Cardiac muscle cell (in vitro differentiated cells and primary cell): ENCODE measurements around the gene DNTTIP2. TPM values are rescaled to one million over a fixed set of nuclear protein-coding genes. Genes with fewer than 3 reads are reported as not detected.
"Not testable (repeated sequence)": the region's sequence is repeated elsewhere in the genome, so short reads cannot be mapped to it uniquely, and the experiment has no call there.

Experiments
- DNase-seq, 2 donors: peaks; one replicate each; pipeline versions ENCODE4 v3.0.0 to v3.0.0-alpha.2; 2010 to 2017; ENCODE audit warnings: low read depth in 1 of 2, low spot score in 1 of 2
- H3K27ac ChIP-seq: fragments of 200-600 bp; sonication (generic); 2 replicates; pipeline ENCODE4 v1.5.1; 2016
- H3K27me3 ChIP-seq: fragments of 200-600 bp; sonication (generic); 2 replicates; pipeline ENCODE4 v1.6.0; 2016; ENCODE audit warnings: control low read depth
- H3K36me3 ChIP-seq: fragments of 200-600 bp; sonication (generic); 2 replicates; pipeline ENCODE4 v1.5.1; 2016; ENCODE audit warnings: control low read depth
- H3K4me1 ChIP-seq: fragments of 200-600 bp; sonication (generic); 2 replicates; pipeline ENCODE4 v1.8.1; 2017; ENCODE audit warnings: low read depth, mild to moderate bottlenecking, mixed run types
- H3K4me3 ChIP-seq: fragments of 200-600 bp; sonication (generic); 2 replicates; pipeline ENCODE4 v1.5.1; 2016; ENCODE audit warnings: mild to moderate bottlenecking
- H3K9me3 ChIP-seq: fragments of 200-600 bp; sonication (generic); 2 replicates; pipeline ENCODE4 v1.5.1; 2017; ENCODE audit warnings: low read depth, mild to moderate bottlenecking, control low read depth
- polyA plus RNA-seq: library from polyadenylated mRNA; unstranded; fragments of >200 nt; fragmentation: Nextera tagmentation; extraction: Ambion mirVana; gene quantifications from 2 replicates; pipeline ENCODE4 v1.2.1, GENCODE V29; 2016
- total RNA-seq: library from RNA; depleted of rRNA; stranded (reverse); fragments of >200 nt; gene quantifications from 2 replicates; pipeline ENCODE4 v1.2.3, GENCODE V29; 2016
- TF ChIP-seq, protein P1 (sequence below): IDR thresholded peaks from 2 replicates; pipeline ENCODE4 v1.5.1; 2012; ENCODE audit warnings: low read depth, mild to moderate bottlenecking, low read length

Gene DNTTIP2
- total and polyA plus RNA-seq, 2 experiments from 2014 or later = 13.9 to 38.5 TPM

DNA sequence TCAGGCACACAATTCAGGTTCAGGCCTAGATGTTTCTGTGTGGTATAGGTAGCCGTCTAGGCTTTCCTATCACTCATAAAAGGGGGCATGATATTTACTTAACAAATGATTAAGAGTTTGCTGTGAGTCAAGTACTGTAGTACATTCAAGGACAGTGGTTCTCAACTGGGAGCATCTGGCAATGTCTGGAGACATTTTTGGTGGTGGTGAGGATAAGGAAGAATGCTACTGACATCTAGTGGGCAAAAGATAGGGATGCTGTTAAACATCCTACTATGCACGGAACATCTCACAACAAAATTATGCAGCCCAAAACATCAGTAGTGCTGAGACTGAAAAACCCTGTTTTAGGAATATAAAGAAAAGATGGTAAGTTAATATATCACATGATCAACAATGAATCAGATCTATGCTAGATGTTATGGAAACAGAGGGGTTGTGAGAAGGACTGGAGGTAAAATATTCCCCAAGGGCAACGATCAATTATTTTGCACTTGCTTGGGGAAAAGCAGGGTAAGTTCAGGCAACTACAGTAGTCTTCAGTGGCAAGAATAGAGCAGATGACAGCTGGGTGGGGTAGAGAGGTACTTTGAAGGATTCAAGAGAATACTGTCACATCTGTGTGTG is 4.9 kb downstream of the DNTTIP2 start:
- H3K4me3 ChIP-seq = no peak overlapping the region
- H3K9me3 ChIP-seq = no peaks in the 10 kb centered on the region
- TF ChIP-seq, protein P1, sequence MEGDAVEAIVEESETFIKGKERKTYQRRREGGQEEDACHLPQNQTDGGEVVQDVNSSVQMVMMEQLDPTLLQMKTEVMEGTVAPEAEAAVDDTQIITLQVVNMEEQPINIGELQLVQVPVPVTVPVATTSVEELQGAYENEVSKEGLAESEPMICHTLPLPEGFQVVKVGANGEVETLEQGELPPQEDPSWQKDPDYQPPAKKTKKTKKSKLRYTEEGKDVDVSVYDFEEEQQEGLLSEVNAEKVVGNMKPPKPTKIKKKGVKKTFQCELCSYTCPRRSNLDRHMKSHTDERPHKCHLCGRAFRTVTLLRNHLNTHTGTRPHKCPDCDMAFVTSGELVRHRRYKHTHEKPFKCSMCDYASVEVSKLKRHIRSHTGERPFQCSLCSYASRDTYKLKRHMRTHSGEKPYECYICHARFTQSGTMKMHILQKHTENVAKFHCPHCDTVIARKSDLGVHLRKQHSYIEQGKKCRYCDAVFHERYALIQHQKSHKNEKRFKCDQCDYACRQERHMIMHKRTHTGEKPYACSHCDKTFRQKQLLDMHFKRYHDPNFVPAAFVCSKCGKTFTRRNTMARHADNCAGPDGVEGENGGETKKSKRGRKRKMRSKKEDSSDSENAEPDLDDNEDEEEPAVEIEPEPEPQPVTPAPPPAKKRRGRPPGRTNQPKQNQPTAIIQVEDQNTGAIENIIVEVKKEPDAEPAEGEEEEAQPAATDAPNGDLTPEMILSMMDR = peak; percentile 66
- no peaks in the 10 kb centered on the region for H3K4me1 ChIP-seq
- H3K27ac ChIP-seq = no peak overlapping the region
- DNase-seq = peak; percentile 42 to 65
- H3K36me3 ChIP-seq = peaks cover 69% of the 10 kb centered on the region
- H3K27me3 ChIP-seq = no peaks in the 10 kb centered on the region

DNA sequence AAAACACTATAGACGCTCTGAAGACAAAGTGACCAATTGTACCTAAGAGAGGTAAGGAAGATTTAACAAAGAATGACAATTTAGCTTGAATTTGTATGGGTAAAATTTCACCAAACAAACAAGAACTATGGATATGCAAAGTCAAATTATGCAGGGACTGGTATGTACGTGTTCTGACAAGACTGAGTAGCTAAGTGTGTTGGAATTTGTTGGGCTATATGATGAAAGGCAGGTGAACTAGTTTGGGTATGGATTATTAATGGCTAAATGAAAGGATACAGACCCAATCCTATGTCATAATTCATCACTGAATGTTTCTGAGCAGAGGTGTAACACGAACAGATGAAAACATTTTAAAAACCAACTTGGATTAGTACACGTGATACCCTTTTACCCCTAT is 7.6 kb downstream of the DNTTIP2 start:
- peaks cover 64% of the 10 kb centered on the region for H3K36me3 ChIP-seq
- TF ChIP-seq, protein P1 = no peak
- H3K4me1 ChIP-seq = no peaks in the 10 kb centered on the region
- no peaks in the 10 kb centered on the region for H3K9me3 ChIP-seq
- H3K4me3 ChIP-seq = no peak overlapping the region
- no peak overlapping the region for H3K27ac ChIP-seq
- H3K27me3 ChIP-seq = no peaks in the 10 kb centered on the region
- DNase-seq = no peak

DNA sequence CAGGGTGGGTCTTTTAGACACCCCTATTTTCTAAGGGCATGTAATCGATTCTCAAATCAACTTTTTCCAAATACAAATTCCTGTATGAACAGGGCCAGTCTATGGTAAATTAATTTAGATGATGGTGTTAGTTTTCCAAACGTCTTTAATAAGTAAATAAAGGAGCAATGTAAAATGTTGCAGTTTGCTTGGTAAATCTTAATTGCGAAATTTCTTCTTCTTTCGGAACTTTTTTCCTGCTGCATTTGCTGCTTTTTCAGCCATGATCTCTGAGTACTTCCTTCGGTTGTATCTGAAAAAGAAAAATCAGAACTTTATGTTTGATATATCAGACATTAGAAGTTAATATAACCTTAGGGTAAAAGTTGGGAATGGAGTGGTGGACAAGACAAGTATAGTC is 9.4 kb downstream of the DNTTIP2 start:
- Histone ChIP-seq H3K4me1 (no peaks in the 10 kb centered on the region), H3K27ac (no peak overlapping the region), H3K9me3 (no peaks in the 10 kb centered on the region), H3K36me3 (peaks cover 49% of the 10 kb centered on the region), H3K27me3 (no peaks in the 10 kb centered on the region), H3K4me3 (no peak overlapping the region)
- no peak for DNase-seq
- TF ChIP-seq, protein P1 = no peak

DNA sequence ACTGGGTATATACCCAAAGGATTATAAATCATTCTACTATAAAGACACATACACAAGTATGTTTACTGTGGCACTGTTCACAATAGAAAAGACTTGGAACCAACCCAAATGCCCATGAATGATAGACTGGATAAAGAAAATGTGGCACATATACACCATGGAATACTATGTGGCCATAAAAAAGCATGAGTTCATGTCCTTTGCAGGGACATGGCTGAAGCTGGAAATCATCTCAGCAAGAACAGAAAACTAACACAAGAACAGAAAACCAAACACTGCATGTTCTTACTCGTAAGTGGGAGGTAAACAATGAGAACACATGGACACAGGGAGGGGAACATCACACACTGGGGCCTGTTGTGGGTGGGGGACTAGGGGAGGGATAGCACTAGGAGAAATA is 10.5 kb downstream of the DNTTIP2 start:
- DNase-seq, H3K27me3 ChIP-seq, H3K27ac ChIP-seq, H3K4me3 ChIP-seq, H3K9me3 ChIP-seq, H3K4me1 ChIP-seq: not testable (repeated sequence)
- H3K36me3 ChIP-seq = peaks cover 40% of the 10 kb centered on the region

DNA sequence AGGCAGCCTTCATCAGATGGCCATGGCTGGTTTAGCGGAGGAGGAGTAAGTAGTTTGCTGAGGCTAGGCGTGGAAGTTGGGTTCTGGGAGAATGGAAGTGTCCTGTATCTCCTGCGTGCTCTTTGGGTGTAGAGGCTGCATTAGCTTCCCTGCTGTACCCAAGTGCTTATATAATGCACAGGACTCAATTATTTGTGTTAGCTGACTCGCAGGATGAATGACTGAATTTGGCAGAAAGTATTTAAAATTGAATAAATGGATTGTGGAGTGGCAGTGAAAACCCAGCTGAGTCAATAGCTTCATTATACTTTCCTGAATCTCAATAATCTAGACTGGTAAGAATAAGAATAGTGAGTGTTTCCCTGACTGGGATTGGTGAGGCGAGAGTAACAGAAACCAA is 13.8 kb downstream of the DNTTIP2 start:
- H3K36me3 ChIP-seq = peaks cover 13% of the 10 kb centered on the region
- H3K27me3 ChIP-seq = no peaks in the 10 kb centered on the region
- H3K4me1 ChIP-seq = no peaks in the 10 kb centered on the region
- H3K9me3 ChIP-seq = no peaks in the 10 kb centered on the region
- TF ChIP-seq, protein P1 = no peak
- no peak overlapping the region for H3K4me3 ChIP-seq
- no peak overlapping the region for H3K27ac ChIP-seq
- no peak for DNase-seq

DNA sequence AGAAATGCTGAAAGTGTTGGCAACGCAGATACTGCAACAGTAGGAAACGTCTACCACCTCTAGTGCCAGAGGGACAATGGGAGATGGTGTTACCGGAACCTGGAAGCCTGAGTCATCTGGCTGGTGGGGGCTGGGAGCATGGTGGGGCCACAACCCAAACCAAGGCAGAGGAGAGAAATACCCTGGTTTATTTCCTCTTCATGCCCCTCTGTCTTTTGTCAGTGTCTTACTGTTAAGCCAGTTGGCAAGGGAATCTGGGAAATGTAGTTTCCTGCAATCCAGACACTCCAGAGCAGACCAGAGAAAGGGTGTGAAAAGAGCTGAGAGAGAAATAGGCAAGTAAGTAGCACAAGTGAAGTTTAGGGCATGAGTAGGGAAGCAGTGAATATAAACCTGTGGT is 14.8 kb downstream of the DNTTIP2 start:
- Histone ChIP-seq H3K27ac (no peak overlapping the region), H3K27me3 (no peaks in the 10 kb centered on the region), H3K4me3 (no peak overlapping the region), H3K36me3 (peaks cover 3% of the 10 kb centered on the region), H3K4me1 (no peaks in the 10 kb centered on the region), H3K9me3 (no peaks in the 10 kb centered on the region)
- DNase-seq = no peak
- TF ChIP-seq, protein P1 = no peak

DNA sequence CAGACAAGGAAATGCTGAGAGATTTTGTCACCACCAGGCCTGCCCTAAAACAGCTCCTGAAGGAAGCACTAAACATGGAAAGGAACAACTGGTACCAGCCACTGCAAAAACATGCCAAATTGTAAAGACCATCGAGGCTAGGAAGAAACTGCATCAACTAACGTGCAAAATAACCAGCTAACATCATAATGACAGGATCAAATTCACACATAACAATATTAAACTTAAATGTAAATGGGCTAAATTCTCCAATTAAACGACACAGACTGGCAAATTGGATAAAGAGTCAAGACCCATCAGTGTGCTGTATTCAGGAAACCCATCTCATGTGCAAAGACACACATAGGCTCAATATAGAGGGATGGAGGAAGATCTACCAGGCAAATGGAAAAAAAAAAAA is 21.4 kb downstream of the DNTTIP2 start:
- H3K36me3 ChIP-seq, H3K4me3 ChIP-seq, H3K4me1 ChIP-seq, DNase-seq, H3K27me3 ChIP-seq, H3K27ac ChIP-seq, H3K9me3 ChIP-seq: not testable (repeated sequence)

DNA sequence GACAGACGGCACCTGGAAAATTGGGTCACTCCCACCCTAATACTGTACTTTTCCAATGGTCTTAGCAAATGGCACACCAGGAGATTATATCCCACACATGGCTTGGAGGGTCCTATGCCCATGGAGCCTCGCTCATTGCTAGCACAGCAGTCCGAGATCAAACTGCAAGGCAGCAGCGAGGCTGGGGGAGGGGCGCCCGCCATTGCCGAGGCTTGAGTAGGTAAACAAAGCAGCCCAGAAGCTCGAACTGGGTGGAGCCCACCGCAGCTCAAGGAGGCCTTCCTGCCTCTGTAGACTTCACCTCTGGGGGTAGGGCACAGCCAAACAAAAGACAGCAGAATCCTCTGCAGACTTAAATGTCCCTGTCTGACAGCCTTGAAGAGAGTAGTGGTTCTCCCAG is 23.0 kb downstream of the DNTTIP2 start:
- not testable (repeated sequence) for H3K9me3 ChIP-seq, DNase-seq, H3K27me3 ChIP-seq, H3K27ac ChIP-seq, H3K4me3 ChIP-seq, H3K36me3 ChIP-seq, H3K4me1 ChIP-seq
